ENCODE results near the gene MBNL1.

GRCh38 chr3:152298393-152299248 is 29.9 kb downstream of the MBNL1 start:
- TF ChIP-seq POLR2A (IDR thresholded peaks at IDR 0.05) (peak; percentile 67), CTCF (IDR thresholded peaks at IDR 0.05) (no peak)
